Muscle of leg (tissue), 11 donors: Measurements from ENCODE around the gene CD101. TPM values are rescaled to one million over a fixed set of nuclear protein-coding genes. Genes with fewer than 3 reads are reported as not detected.

Experiments
- DNase-seq: peaks from one replicate; pipeline ENCODE4 v3.0.0; 2013
- H3K27ac ChIP-seq: one replicate; pipeline ENCODE4 v1.5.1; 2013; ENCODE audit warnings: mild to moderate bottlenecking, low read length, control low read depth
- H3K27me3 ChIP-seq: one replicate; pipeline ENCODE4 v1.6.1; 2013; ENCODE audit warnings: low read length; ENCODE audit not compliant: control insufficient read depth, insufficient read depth
- H3K36me3 ChIP-seq: one replicate; pipeline ENCODE4 v1.6.1; 2013; ENCODE audit warnings: low read length; ENCODE audit not compliant: control insufficient read depth, insufficient read depth
- H3K4me1 ChIP-seq: one replicate; pipeline ENCODE4 v1.6.1; 2013; ENCODE audit warnings: low read length; ENCODE audit not compliant: control insufficient read depth, insufficient read depth
- H3K4me3 ChIP-seq: one replicate; pipeline ENCODE4 v1.5.1; 2013; ENCODE audit warnings: low read length, control low read depth
- H3K9me3 ChIP-seq: replicated peaks from 2 replicates; pipeline ENCODE4 v1.6.1; 2013; ENCODE audit warnings: low read depth, low read length; ENCODE audit not compliant: control insufficient read depth
- whole genome bisulfite sequencing: methylation state at CpG from one replicate; pipeline ENCODE4 v1.1.5; 2013; ENCODE audit warnings: missing lambda C conversion rate; ENCODE audit not compliant: insufficient coverage; 5-methylcytosine and 5-hydroxymethylcytosine counted together
- polyA plus RNA-seq, 8 donors: library from polyadenylated mRNA; unstranded; fragments of 120-200 nt; gene quantifications; one replicate each; pipeline versions ENCODE4 v1.2.1 to v1.2.3, GENCODE V29; 2013; ENCODE audit warnings: inconsistent platforms in 1 of 8, low replicate concordance in 1 of 8; ENCODE audit not compliant: insufficient read length in 8 of 8, insufficient read depth in 1 of 8
- total RNA-seq: library from RNA; stranded (reverse); fragments of 120-200 nt; gene quantifications from one replicate; pipeline ENCODE4 v1.2.4, GENCODE V29; 2013

Gene CD101
- total and polyA plus RNA-seq, 9 donors, result 3.5 to 8.4 (median 5.0) TPM

- H3K4me1 ChIP-seq, result peaks cover 5% of the 10 kb centered on the region
- WGBS, result no CpG with 5 or more reads among the region's 1 CpG
- no peak overlapping the region for H3K4me3 ChIP-seq
- peak overlapping the region; percentile 59 for H3K27ac ChIP-seq
- DNase-seq, result peak; percentile 84
- no peaks in the 10 kb centered on the region for H3K9me3 ChIP-seq
- H3K36me3 ChIP-seq, result peaks cover 2% of the 10 kb centered on the region
- H3K27me3 ChIP-seq, result no peaks in the 10 kb centered on the region
Observed at GRCh38 chr1:116997066-116997465, 4.5 kb upstream of the CD101 start.

DNA sequence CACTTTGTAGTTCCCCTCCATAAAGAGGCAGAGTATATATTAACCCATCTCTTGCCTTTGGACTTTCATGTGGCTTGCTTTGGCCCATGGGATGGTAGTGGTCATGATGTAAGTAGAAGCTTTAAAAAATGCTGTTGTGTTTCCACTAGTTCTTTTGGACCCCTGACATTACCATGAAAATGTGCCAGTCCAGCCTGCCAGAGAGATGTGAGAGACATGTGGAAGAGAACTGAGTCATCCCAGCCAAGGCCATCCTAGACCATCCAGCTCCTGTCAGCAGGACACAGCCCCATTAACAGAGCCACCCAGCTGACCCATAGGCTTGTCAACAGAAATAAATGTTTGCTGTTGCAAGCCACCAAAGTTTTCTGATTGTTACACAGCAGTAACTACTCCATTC lies 3.9 kb upstream of the CD101 start:
- Histone ChIP-seq H3K27ac (peak overlapping the region; percentile 59), H3K4me3 (no peak overlapping the region), H3K9me3 (no peaks in the 10 kb centered on the region), H3K27me3 (no peaks in the 10 kb centered on the region), H3K36me3 (peaks cover 2% of the 10 kb centered on the region), H3K4me1 (peaks cover 5% of the 10 kb centered on the region)
- peak; percentile 27 for DNase-seq

- Histone ChIP-seq H3K36me3 (peaks cover 2% of the 10 kb centered on the region), H3K27me3 (no peaks in the 10 kb centered on the region), H3K4me1 (peaks cover 5% of the 10 kb centered on the region), H3K9me3 (no peaks in the 10 kb centered on the region), H3K27ac (no peak overlapping the region), H3K4me3 (no peak overlapping the region)
- WGBS, result 85% methylated on average over 3 of the region's 3 CpGs
- DNase-seq, result no peak
Observed at GRCh38 chr1:116999596-116999995, 2.0 kb upstream of the CD101 start.

DNA sequence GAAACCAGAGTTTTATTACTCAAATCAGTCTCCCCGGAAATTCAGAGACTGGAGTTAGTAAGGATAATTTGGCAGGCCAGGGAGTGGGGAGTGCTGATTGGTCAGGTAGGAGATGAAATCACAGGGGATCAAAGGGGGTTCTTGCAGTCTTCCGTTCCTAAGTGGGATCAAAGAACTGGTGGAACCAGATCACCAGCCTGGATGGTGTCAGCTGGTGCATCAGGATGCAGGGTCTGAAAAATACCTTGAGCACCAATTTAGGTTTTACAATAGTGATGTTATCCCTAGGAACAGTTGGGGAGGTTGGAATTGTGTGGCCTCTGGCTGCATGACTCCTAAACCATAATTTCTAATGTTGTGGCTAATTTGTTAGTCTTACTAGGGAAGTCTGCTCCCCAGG lies 1.4 kb upstream of the CD101 start:
- Histone ChIP-seq H3K9me3 (no peaks in the 10 kb centered on the region), H3K4me3 (no peak overlapping the region), H3K36me3 (peaks cover 2% of the 10 kb centered on the region), H3K4me1 (peaks cover 5% of the 10 kb centered on the region), H3K27me3 (no peaks in the 10 kb centered on the region), H3K27ac (no peak overlapping the region)
- DNase-seq, result no peak
- WGBS, result no CpG with 5 or more reads among the region's 2 CpGs

DNA sequence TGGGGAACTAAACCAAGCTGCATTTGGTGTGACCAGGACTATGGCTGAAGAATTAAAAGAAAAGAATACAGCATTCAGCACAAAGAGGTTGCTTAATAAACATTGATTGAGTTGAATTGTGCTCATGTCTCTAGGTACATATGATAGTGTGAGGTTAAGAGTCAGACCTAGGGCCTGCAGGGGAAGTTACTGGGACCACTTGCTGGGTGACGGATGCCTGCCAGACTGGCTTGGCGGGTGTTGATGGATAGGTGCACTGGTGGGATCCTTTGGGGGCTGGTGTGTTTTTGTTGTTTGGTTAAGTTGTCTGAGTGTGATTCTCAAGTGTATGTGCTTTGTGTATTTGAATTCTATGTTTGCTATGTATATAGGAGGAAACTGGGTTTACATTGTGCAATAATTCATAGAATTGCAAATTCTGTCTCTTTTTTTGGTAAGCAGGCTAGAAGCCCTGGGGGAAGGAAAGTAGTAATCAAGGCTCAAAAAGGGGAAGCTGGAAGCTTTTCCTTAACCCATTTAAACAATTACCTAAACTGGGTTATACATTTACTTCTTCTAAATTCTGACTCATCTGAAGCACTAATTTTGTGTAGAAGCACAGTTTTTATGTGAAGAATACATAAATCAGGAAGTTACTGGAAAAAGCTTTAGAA lies 1.8 kb downstream of the CD101 start:
- Histone ChIP-seq H3K4me1 (no peaks in the 10 kb centered on the region), H3K27me3 (no peaks in the 10 kb centered on the region), H3K36me3 (no peaks in the 10 kb centered on the region), H3K9me3 (no peaks in the 10 kb centered on the region), H3K4me3 (no peak overlapping the region), H3K27ac (no peak overlapping the region)
- peak; percentile 51 for DNase-seq
- WGBS, result 100% methylated on average over 1 of the region's 2 CpGs

GRCh38 chr1:117007719-117008013 lies 6.1 kb downstream of the CD101 start:
- Histone ChIP-seq H3K27ac (no peak overlapping the region), H3K4me1 (peaks cover 5% of the 10 kb centered on the region), H3K4me3 (no peak overlapping the region), H3K36me3 (no peaks in the 10 kb centered on the region), H3K9me3 (no peaks in the 10 kb centered on the region), H3K27me3 (no peaks in the 10 kb centered on the region)
- no CpG with 5 or more reads among the region's 2 CpGs for WGBS
- DNase-seq, result no peak

GRCh38 chr1:117008656-117009055 lies 7.1 kb downstream of the CD101 start:
- no peaks in the 10 kb centered on the region for H3K27me3 ChIP-seq
- no peak overlapping the region for H3K4me3 ChIP-seq
- H3K9me3 ChIP-seq, result no peaks in the 10 kb centered on the region
- peaks cover 4% of the 10 kb centered on the region for H3K36me3 ChIP-seq
- H3K4me1 ChIP-seq, result peaks cover 5% of the 10 kb centered on the region
- H3K27ac ChIP-seq, result no peak overlapping the region
- peak; percentile 60 for DNase-seq
- 8% methylated on average over 2 of the region's 2 CpGs for WGBS

GRCh38 chr1:117009132-117009531 lies 7.6 kb downstream of the CD101 start:
- H3K9me3 ChIP-seq, result no peaks in the 10 kb centered on the region
- peaks cover 6% of the 10 kb centered on the region for H3K36me3 ChIP-seq
- peak; percentile 47 for DNase-seq
- WGBS, result no CpG with 5 or more reads among the region's 3 CpGs
- no peak overlapping the region for H3K27ac ChIP-seq
- peaks cover 5% of the 10 kb centered on the region for H3K4me1 ChIP-seq
- no peak overlapping the region for H3K4me3 ChIP-seq
- no peaks in the 10 kb centered on the region for H3K27me3 ChIP-seq

- no CpG with 5 or more reads among the region's 3 CpGs for WGBS
- Histone ChIP-seq H3K27me3 (no peaks in the 10 kb centered on the region), H3K36me3 (peaks cover 6% of the 10 kb centered on the region), H3K4me1 (peaks cover 5% of the 10 kb centered on the region), H3K27ac (no peak overlapping the region), H3K9me3 (no peaks in the 10 kb centered on the region), H3K4me3 (no peak overlapping the region)
- no peak for DNase-seq
Observed at GRCh38 chr1:117010310-117010969, 8.9 kb downstream of the CD101 start.

GRCh38 chr1:117011334-117011733 lies 9.8 kb downstream of the CD101 start:
- WGBS, result 100% methylated on average over 1 of the region's 3 CpGs
- H3K27me3 ChIP-seq, result no peaks in the 10 kb centered on the region
- H3K4me1 ChIP-seq, result peaks cover 5% of the 10 kb centered on the region
- H3K4me3 ChIP-seq, result no peak overlapping the region
- H3K36me3 ChIP-seq, result peaks cover 6% of the 10 kb centered on the region
- no peak for DNase-seq
- no peaks in the 10 kb centered on the region for H3K9me3 ChIP-seq
- H3K27ac ChIP-seq, result no peak overlapping the region
